ENCODE data around the gene ELOVL3.
"Not testable (repeated sequence)": the region's sequence is repeated elsewhere in the genome, so short reads cannot be mapped to it uniquely, and the experiment has no call there.

ELOVL3 gene

DNA sequence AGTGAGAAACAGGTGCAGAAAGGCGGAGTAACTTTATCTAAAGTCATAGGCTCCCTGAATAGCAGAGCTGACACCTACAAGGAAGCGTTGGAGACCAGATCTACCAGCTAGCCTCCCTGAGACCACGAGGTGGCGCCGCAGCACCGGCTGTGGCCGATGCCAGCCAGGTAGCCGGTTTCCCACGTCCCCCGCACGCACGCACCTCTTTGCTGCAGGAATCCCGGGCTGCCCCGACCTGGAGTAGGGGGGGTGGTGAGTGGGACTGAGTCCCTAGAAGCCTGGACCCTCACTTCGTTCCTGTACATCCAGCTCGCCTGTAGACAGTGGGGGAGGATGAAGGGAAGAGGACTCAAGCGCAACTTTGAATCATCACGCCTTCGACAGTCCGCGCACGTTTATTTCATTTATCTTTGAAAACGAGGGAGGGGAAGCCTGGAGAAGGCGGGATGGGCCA lies 3.7 kb downstream of the ELOVL3 start:
- DNase-seq = peak; percentile 63

DNA sequence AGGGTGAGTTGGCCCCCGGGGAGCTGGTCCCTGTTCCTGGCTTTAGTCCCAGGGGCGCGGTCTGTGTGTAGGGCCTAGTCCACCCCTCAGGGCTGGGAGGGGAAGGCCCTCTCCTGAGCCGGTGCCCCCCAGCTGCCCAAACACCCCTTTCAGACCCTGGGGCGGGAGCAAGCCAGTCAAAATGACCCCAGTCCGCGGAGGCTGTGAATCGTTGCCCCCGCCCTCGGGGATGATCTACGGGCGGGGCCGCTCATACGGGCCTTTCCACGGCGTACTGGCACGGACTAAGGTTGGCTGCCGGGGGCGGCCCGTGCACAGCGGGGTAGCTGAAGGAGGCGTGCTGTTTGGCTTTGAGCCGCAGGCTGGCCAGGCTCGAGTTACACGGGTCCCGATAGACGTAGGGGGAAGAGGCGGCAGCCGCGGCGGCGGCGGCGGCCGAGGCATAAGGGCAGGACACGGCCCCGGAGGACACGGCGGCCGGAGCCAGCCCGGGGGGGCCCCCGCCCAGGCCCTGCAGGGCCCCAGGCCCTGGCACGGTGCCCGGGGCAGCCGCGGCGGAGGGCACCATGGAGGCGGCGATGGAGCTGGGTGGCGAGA lies 4.3 kb downstream of the ELOVL3 start:
- peak; percentile 41 for DNase-seq

DNA sequence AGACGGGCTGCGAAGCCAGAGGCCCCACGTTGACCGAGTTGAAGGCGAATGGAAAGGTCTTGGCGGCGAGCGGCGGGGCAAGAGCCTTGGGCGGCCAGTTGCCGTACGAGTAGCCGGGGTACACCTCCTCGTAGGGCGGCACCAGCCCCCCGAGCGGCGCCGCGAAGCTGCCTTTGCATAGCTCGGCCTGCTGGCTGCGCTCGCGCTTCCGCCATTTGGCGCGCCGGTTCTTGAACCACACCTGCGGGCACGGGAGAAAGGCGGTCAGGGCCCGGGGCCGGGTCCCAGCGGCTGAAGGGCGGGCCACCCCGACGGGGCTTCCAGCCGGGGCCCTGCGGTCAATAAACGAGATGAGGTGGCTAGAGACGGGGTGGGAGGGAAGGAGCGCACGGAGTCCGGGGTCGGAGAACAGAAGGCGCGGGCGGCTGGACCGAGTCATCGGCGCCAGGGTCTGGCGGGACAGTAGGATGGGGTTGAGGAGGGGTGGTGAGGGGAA lies 4.8 kb downstream of the ELOVL3 start:
- DNase-seq = no peak

DNA sequence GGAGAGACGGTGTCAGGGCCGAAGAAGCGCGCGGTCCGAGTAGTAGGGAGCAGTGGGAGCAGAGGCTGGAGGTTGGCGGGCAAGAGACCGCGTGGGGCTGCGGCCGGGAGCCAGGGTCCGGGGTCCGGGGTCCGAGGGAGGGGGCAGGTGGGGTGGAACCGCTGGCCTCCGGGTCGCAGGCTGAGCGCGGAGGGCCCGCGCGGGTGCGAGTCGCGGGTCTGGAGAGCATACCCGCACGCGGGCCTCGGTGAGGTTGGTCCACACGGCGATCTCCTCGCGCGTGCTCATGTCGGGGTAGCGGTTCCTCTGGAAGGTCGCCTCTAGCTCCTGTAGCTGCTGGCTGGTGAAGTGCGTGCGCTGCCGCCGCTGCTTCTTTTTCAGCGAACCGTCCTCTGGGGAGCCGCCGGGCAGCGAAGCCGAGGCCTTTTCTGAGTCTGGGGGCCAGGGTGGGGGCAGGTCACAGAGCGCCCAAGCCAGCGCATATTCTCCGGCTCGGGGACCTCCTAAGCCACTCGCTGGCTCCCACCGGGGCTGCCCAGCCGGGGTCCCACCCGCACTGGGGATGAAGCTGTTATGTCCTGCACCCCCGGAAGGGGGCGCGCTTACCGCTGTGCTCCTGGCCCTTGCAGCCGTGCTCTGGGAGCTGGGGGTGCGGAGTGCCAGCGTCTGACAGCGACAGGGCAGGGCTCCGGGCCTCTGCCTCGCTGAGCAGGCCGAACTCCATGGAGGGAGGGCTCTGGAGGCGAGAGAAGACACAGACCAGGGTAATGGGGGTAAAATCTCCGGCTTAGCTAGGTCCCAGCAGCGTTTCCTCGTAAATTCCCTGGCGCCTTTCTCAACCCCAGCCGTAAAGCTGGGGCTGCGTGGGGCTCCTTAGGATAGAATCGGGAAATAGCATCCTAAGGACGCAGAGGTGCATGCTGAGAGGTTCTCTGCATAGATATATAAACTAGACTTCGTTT lies 5.5 kb downstream of the ELOVL3 start:
- DNase-seq = peak; percentile 41

DNA sequence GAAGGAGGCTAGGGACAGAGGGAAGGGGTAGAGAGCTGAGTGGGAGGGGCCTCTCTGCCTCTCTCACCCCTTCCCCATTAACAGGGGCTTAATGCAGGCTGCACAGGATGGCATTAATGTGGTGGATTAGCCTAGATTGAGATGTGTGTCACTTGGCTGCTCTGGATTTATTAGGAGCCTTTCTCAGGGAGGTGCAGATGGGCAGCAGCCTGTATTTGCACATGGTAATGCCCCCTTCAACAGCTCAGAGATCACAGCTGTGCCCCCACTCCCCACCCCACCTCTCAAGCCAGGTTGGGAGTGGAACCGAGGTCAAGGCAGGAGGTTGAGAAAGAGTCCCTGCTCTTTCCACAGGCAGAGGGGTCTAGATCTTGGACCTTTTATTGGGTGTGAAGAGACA lies 7.9 kb downstream of the ELOVL3 start:
- DNase-seq = no peak

DNA sequence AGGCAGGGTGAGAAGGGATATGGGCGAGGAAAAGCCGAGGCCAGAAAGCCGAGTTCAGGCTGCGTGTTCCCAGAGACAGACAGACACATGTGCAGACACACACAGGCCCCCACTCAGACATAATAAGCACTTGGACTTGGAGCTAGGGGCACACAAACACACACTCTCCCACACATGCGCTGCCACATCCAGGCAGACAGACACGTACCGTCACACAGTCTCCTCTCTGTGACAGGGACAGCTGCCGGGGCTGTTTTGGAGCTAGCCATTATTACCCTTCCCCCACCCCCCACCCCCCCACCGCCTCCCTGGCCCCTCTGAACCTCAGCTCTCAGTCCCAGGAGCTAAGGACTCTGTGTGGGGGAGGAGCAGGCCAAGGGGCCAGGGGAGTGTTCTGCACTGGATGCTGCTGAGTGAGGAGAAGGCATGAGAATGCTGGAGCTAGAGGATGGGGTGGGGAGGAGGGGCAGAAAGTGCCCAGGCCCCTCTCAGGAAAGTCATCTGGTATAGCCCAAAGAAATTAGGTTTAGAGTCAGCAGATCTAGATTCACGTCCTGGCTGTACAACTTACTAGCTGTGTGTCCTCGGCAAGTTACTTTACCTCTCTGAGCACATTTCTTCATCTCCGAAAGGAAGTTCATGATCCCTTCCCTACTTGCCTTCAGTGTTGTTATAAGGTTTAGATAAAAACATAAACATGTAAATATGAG lies 8.9 kb downstream of the ELOVL3 start:
- DNase-seq = no peak

DNA sequence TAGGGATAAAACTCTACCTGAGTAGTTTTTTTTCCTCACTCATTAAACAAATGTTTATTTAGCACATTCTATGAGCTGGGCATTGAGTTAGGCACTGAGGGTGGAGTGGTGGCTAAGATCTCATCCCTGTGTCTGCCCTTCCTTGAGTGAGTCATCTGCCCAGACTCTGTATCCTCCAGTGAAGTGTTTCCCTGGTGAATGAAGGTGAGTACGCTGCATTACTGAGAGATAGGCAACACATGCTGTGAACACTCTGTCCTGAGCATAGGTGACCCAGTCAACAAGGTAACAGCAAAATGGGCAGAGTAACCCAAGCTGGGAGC lies 9.5 kb downstream of the ELOVL3 start:
- DNase-seq = no peak

DNA sequence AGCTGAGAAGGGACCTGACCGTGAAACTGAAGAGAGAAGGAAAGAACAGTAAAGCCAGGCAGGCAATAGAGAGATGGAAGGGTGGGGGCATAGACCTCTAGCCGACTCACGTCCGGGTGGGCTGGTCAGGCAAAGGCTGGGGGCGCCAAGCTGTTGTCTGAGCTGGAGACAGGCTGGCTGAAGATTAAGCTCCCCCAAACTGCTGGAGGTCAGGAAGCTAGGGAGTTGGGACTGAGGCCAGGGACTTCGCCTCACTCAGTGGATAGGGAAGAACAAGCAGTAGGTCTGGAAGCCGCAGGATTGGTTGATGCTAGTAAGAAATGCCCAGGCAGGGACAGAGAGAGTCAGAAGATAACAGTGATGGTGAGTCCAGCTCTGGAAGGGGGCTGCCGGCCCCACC lies 9.9 kb downstream of the ELOVL3 start:
- DNase-seq = no peak

DNA sequence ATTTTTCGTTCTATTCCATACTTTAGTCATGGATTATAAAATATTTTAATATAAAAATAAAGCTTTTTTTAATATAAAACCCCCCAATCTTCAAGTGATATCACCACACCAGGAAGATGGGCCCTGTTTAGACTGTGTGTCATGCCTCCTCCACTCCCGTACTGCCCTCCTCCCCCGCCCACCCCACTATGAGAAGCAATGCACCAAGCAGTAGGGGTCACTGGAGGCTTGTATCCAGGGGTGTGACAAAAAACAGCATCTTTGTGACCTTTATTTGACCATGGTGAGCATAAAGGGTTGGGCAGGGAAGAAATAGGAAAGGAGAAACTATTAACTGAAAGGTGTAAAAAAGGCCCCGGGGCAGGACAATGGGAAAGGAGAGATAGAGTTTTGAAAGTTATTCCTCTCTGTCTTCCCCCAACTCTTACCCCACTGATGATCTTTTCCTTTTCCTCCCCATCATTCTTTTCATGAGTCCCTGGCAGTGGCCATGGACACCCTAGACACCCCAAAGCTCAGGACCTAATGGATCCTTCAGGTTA lies 11.7 kb downstream of the ELOVL3 start:
- DNase-seq = no peak

DNA sequence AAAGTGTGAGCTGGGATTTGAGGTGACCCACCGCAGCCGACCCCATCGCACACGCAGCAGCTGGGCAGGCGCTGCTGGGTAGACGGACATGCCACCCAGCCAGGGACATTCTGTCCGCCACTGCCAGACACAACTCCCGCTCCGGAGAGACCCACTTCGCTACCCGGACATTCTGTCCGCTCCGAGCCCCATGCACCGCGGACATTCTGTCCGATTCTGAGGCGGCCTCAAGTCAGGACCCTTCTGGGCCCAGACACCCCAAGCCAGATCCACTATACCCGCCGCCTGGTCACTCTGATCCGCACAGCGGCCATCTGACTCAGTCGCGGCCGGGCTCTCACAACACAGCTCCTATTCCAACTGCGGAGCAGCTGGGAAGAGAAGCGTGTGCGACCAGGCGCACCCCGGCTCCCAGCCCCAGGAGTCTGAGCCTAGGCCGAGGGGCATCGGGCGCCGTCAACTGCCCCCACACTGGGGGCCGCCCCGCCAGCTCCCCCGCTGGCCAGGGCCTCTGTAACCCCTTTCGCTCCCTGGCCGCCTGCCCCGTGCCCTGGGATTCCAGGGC lies 14.4 kb downstream of the ELOVL3 start:
- DNase-seq = no peak

DNA sequence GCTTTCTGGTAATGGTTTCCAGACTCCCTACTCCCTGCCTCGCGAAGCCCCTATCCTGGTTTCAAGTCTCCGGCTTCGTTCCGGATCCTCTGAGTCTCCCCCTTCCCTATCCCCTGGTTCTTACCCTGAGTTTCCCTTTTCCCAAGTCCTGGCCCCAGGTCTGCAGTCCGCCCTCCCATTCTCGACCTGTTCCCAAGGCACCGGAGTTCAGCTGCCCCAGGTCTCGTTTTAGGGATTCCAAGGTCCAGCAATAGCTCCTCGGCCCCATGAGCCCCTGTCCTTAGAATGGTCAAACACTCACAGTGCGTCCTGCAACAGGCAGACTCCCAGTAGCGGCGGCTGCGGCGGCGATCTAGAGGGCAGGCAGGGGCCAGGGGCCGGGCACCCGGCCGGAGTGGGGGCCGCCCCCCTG lies 14.9 kb downstream of the ELOVL3 start:
- no peak for DNase-seq

DNA sequence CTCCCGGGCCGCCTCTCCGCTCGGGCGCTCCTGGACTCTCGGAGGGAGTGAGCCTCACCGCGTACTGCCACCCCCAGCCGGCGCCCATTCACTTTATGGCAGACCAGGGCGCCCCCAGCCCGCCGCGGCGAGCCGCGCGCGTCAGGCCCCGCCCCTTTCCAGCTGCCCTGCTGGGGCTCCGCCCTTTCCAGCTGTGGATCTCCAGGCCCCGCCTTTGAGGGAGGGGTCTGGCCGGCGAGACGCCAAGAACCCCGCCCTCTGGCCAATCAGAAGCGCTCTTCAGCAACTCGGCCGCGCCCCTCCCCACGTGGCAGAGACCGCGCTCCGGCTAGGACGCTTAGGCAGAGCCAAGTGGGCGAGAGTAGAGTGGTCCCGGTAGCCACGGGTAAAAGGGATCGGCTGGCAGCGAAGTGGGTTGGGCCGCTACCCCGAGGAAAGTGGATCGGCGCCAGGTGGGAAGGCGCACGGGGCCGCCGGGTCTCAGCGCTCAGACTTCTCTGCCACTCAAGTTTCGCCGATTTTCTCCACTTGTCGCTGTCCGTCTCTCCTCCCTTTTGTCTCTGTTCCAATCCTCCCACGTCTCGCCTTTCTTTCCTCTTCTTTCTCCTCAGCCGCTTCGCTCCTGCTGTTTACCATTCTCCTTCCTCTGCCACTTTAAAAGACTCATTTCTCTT lies 15.5 kb downstream of the ELOVL3 start, which contains the start of gene PITX3:
Gene PITX3 (minus strand): TSS at position 69 of the 674 bp plus-strand sequence. CDS start 9,432 bp downstream, outside the sequence.
- DNase-seq = peak; percentile 12

DNA sequence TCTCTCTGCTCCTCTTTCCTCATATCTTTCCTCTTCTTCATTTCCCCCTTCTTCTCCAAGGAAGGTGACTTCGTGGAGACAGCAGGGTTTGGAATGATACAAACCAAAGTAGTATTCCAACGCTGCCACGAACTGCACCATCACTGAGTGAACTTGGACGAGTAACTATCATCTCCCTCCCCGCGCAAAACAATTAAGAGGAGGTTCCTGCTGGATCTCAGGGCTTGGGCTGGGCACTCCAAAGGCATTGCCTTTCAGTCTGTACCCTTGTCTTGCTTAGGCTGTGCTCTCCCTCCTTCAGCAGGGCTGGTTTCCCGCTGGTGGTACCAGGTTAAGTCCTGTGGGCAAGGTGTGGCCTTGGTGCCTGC lies 16.0 kb downstream of the ELOVL3 start:
- DNase-seq = no peak

DNA sequence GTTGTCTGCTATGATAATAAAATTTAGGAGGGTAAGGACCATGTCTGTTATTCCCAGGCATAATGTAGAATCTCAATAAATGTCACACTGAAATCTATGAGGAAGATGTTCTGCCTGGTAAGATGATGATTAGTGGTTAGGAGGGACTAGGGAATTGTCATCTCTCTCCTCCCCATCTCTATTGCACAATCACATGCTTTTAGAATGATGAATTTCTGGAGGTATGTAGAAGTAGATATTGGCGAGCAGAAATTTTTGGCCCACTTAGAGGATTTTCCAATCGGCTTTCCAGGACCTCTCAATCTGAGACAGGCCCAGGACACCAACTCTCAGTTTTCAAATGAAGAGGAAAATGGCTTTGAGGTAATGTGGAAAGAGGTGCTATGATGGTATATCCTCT lies 17.2 kb downstream of the ELOVL3 start:
- DNase-seq = no peak

DNA sequence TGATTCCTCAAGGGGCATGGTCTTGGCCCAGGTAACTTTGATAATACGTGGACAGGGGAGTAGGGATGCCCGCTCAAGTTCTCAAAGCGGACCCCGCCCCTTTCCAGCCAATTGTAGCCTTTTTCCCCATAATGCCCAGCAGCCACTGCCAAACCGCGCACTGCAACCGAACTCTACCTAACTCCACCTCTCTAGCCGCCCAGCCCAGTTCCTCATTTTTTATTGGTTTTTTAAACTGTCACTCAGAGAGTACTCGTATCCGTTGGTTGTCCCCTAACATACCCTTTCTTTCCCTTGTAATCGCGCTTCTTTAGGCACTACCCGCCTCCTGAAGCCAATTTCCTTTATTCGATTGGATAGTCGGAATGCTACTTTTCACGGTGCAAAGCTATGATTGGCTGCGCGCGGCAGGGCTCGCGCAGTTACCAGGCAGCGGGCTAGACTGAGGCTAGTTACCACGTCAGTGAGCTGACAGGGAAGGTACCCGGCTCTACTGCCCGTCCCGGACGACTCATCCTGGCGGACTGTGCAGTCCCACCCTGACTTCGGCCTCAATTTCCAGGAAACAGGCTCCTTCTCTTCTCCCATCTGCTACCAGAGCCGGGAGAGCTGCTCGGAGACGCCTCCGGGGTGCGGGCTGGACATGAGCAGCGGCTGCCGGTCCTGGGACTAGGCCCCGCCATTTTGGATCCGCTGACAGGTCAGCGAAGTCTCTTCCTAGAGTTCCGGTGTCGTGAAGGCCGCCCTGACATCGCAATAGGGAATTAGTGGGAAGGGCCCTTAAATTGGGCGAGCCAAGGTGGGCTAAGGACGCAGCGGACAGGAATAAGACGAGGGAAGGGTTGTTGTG lies 19.2 kb downstream of the ELOVL3 start, which contains the start of gene GBF1:
Gene GBF1 (plus strand): TSS at position 451 of the 850 bp plus-strand sequence. CDS start 13,407 bp downstream, outside the sequence.
- DNase-seq = peak; percentile 99

DNA sequence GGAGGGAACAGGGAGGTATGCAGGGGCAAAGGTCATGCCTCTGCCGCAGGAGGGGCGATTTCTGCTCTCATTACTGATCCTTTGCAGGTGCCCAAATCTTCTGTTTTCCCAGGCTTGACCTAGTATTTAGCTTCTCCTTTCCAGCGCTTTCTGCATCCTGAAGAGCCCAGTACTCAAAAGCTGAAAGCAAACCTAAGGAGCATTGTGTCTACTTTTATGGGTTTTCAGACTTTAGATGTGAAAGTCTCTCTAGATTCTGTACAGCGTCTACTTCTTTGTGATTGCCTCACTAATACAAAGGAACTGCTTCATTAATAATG lies 19.8 kb downstream of the ELOVL3 start:
- no peak for DNase-seq

DNA sequence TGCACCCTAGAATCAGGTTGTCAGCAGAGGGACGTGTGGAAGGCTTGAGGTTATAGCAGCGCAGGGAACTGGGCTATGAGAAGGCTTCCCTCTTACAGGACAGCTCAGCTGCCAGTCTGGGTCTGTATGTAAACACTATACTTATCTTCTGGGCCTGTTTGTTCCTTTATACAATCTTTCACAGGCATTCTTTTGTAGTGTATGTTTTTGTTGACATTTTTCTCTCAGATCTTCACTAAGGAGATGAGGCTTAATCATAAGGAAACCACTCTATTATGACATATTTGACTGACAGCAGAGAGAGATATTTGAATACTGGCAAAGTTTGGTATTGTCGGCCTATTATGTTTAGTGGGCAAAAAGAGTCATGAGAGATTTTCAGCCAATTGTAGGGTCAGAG lies 20.2 kb downstream of the ELOVL3 start:
- no peak for DNase-seq

DNA sequence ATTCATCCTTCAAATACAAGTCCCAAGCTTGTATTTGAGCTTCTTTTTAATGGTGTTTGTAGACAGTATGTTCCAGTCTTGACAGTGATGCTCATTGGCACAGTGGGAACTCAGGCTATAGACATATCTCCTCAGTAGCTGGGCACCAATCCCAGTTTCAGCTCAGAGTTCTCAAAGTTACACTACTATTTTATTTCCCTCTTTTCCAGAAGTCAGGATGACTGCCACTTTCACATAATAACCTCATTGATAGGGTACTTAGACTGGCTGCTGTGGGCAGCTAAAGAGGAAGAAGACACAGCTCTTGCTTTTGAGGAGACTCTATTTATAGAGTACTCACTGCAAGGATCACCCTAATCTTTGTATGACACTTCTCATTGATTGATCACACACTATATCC lies 21.6 kb downstream of the ELOVL3 start:
- no peak for DNase-seq

DNA sequence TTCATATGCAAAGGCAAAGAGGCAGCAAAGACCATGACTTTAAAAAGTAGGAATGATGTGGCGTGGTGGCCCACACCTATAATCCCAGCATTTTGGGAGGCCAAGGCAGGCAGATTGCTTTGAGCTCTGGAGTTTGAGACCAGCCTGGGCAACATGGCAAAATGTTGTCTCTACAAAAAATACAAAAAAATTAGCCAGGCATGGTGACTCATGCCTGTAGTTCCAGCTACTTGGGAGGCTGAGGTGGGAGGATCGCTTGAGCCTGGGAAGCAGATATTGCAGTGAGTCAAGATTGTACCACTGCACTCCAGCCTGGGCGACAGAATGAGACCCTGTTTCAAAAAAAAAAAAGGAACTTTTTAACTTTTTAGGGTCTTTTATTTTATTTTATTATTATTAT lies 26.4 kb downstream of the ELOVL3 start:
- DNase-seq = not testable (repeated sequence)

DNA sequence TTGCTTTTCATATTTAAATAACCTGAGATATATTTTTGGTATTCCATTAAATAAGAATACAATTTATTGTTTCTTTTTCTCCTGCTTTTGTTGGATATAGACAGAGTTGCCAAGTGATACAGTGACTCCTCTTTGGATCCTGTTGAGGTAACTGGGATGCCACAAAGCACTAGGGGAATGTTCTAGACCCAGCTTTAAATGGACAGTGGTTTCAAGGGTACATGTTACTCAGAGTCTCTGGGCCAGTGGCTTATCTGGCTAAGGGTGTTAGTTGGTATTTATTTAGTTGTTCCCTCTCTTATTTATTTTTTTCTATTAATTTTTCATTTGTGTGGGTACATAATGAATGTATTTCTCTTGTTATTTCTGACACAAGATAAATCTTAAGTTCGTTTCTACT lies 28.3 kb downstream of the ELOVL3 start:
- no peak for DNase-seq

DNA sequence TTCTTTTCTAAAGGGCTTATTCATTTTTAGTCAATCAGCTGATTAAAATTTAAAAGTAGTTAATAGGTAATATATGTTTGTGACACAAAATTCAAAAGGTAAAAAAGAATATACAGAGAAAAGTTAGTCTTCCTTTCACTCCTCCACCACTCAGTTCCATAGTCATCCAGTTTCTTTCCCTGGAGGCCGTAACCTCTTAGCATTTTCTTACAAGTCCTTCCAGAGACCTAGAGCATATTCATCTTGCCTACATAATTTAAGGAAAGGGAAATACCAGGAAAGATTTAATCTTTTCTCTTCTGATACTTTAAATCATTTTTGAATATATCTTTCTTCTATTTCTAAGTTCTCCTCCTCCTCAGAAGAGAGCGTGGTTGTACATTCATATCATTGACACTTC lies 29.3 kb downstream of the ELOVL3 start:
- DNase-seq = no peak
